PC-3 (cell line): Measurements from ENCODE around the gene EDRF1. TPM values are rescaled to one million over a fixed set of nuclear protein-coding genes. Genes with fewer than 3 reads are reported as not detected.

ENCODE experiments used
- ATAC-seq: fragments of 200-7000 bp; cut with Tn5 transposase; 2 replicates; pipeline ENCODE4 v1.9.1; 2020; ENCODE audit warnings: mild to moderate bottlenecking, moderate library complexity
- BruUV-seq: library from RNA; stranded (reverse); fragments of 400-500 nt; replicated peaks from 2 replicates; lab custom pipeline; 2021; lab: Mats Ljungman, UMichigan
- CTCF ChIA-PET: fragments of 300-600 bp; sonication (Branson Sonifier 250); formaldehyde crosslinking; loops from one replicate; lab custom pipeline; 2022; ENCODE audit warnings: antibody characterized with exemption; lab: Charles Lee
- POLR2A ChIA-PET: fragments of 300-600 bp; sonication (Branson Sonifier 250); formaldehyde crosslinking; loops from one replicate; lab custom pipeline; 2022; ENCODE audit warnings: antibody characterized with exemption; ENCODE audit not compliant: unreplicated experiment; lab: Charles Lee
- DNase-seq: peaks from one replicate; pipeline ENCODE4 v3.0.0-alpha.2; 2015
- H2AFZ ChIP-seq: fragments of 300-600 bp; sonication (generic); 2 replicates; pipeline ENCODE4 v1.6.0; 2016; ENCODE audit warnings: antibody characterized with exemption, low read length
- H3F3A ChIP-seq: fragments of 300-600 bp; sonication (generic); one replicate; pipeline ENCODE4 v1.6.0; 2017; ENCODE audit warnings: antibody characterized with exemption, low read length, control low read depth, mild to moderate bottlenecking; ENCODE audit not compliant: unreplicated experiment
- H3K27ac ChIP-seq: fragments of 300-600 bp; sonication (generic); 2 replicates; pipeline ENCODE4 v1.5.1; 2016; ENCODE audit warnings: mild to moderate bottlenecking, low read length
- H3K27me3 ChIP-seq: fragments of 300-600 bp; sonication (generic); 2 replicates; pipeline ENCODE4 v1.6.1; 2016; ENCODE audit warnings: low read length, mixed read lengths
- H3K36me3 ChIP-seq: fragments of 300-600 bp; sonication (generic); 2 replicates; pipeline ENCODE4 v1.6.1; 2016; ENCODE audit warnings: low read depth, mixed run types, low read length, mixed read lengths
- H3K4me1 ChIP-seq: fragments of 300-600 bp; sonication (generic); 2 replicates; pipeline ENCODE4 v1.5.1; 2016; ENCODE audit warnings: low read length; ENCODE audit not compliant: insufficient read depth
- H3K4me2 ChIP-seq: fragments of 300-600 bp; sonication (generic); 2 replicates; pipeline ENCODE4 v1.6.0; 2016; ENCODE audit warnings: low read length
- H3K4me3 ChIP-seq: fragments of 300-600 bp; sonication (generic); 2 replicates; pipeline ENCODE4 v1.5.1; 2016; ENCODE audit warnings: mild to moderate bottlenecking, low read length, mixed read lengths
- H3K79me2 ChIP-seq: fragments of 300-600 bp; sonication (generic); 2 replicates; pipeline ENCODE4 v1.6.1; 2017; ENCODE audit warnings: low read length, mixed read lengths
- H3K9ac ChIP-seq: fragments of 300-600 bp; sonication (generic); 2 replicates; pipeline ENCODE4 v1.6.0; 2016; ENCODE audit warnings: mild to moderate bottlenecking, low read length
- H3K9me2 ChIP-seq: fragments of 300-600 bp; sonication (generic); replicated peaks from 2 replicates; pipeline ENCODE4 v1.6.1; 2016; ENCODE audit warnings: mixed run types, low read length, mixed read lengths
- H3K9me3 ChIP-seq: fragments of 300-600 bp; sonication (generic); 2 replicates; pipeline ENCODE4 v1.6.1; 2016; ENCODE audit warnings: low read length, mixed read lengths
- H4K20me1 ChIP-seq: fragments of 300-600 bp; sonication (generic); 2 replicates; pipeline ENCODE4 v1.6.1; 2016; ENCODE audit warnings: low read length, mixed read lengths
- EZH2 ChIP-seq: fragments of 300-600 bp; sonication (generic); IDR thresholded peaks from one replicate; pipeline ENCODE4 v1.6.1; 2017; ENCODE audit warnings: antibody characterized with exemption, mild to moderate bottlenecking, low read length; ENCODE audit not compliant: unreplicated experiment
- EZH2phosphoT487 ChIP-seq: fragments of 300-600 bp; sonication (generic); IDR thresholded peaks from 2 replicates; pipeline ENCODE4 v1.6.1; 2018; ENCODE audit warnings: mild to moderate bottlenecking, antibody characterized with exemption, low read length, borderline replicate concordance
- intact Hi-C: fragments of 100-400 bp; cut with micrococcal nuclease; formaldehyde crosslinking; loops from 2 replicates; pipeline ENCODE4 v1.9.0; 2023
- total RNA-seq: library from RNA; depleted of rRNA; stranded (reverse); fragments of >200 nt; gene quantifications from 2 replicates; pipeline ENCODE4 v1.2.3, GENCODE V29; 2014
- TF ChIP-seq, protein P1 (sequence below): fragments of 300-600 bp; sonication (generic); conservative IDR thresholded peaks from 2 replicates; pipeline ENCODE4 v1.5.1; 2017; ENCODE audit warnings: antibody characterized with exemption, low read depth, mild to moderate bottlenecking, low read length

Gene EDRF1
- total RNA-seq, 1 experiment from 2014 or later: 17.7 TPM

DNA sequence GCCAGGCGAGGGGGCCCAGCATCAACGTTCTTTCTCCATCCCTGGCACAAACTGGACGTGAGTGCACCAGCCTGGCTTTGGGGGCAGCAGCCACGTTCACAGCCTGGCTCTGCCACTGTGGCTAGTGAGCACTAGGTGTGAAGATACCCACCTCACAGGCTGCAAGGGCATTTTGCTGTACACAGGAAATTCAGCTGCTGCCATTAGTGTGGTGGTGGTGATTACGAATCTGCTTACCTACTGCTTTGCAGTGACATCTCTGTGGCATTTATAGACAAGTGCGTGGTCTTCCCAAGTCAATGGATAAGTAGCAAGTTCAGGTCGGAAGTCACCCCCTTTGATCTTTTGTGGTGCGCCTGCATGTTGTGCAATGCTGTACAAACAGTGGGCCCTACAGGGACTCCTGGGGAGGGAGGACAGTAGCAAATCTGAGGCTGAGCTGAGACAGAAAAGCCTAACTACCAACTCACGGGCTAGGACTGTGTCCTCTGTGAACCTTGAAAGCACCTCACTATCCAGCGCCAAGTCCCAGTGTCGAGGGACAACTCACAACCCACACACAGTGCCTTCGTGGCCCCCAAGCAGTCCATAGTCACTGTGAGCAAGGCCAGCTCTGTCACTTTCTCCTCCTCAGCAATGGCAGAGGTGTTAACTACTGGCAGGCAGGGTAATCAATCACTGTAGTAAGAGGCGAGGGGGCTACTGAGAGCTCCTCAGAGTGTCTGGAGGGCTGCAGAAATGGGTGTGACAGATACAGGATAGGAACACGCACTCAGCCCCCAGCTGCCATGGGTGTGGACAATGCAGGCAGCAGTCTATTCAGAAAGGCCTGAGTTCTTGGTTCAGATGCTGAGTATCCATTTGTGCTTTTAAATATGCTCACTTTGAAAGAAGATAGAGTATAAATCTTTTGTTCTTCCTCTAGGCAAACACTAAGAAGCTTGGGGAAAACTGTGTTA is 73.1 kb downstream of the EDRF1 start:
- CTCF ChIA-PET: interaction anchor here (0.6 kb wide), 1 partner anchor 1775 kb away, joined by 3 read pairs; no protein-coding TSS in a partner anchor

DNA sequence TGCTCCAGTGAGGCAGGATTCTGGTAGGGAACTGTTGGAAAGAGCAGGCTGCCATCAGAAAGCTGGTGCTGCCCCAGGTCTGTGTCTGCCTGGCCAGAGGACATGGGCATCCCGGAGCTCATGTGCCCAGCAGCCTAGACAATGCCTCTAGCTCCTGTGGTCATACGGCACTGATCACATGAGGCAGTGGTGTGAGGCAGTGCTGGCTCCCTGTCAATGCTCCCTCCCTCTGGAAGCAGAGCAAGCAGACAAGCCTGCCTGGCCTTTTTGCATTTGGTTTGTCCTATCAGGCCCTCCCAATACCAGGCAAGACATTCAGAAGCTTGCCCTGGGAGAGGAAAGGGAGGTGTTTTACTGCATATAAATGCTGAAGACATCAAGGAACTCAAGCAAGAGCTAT is 75.6 kb downstream of the EDRF1 start:
- Histone ChIP-seq H3K4me2 (no peak overlapping the region), H3K9me3 (no peaks in the 10 kb centered on the region), H3K9ac (no peak overlapping the region), H2AFZ (no peak overlapping the region), H3K36me3 (no peaks in the 10 kb centered on the region), H3K27ac (no peak overlapping the region), H4K20me1 (no peaks in the 10 kb centered on the region), H3K4me1 (no peaks in the 10 kb centered on the region), H3F3A (no peaks in the 10 kb centered on the region), H3K4me3 (no peak overlapping the region), H3K27me3 (no peaks in the 10 kb centered on the region), H3K79me2 (no peaks in the 10 kb centered on the region), H3K9me2 (no peaks in the 10 kb centered on the region)
- no TSS peak for BruUV-seq
- TF ChIP-seq EZH2phosphoT487 (no peak), EZH2 (no peak)
- TF ChIP-seq, protein P1, sequence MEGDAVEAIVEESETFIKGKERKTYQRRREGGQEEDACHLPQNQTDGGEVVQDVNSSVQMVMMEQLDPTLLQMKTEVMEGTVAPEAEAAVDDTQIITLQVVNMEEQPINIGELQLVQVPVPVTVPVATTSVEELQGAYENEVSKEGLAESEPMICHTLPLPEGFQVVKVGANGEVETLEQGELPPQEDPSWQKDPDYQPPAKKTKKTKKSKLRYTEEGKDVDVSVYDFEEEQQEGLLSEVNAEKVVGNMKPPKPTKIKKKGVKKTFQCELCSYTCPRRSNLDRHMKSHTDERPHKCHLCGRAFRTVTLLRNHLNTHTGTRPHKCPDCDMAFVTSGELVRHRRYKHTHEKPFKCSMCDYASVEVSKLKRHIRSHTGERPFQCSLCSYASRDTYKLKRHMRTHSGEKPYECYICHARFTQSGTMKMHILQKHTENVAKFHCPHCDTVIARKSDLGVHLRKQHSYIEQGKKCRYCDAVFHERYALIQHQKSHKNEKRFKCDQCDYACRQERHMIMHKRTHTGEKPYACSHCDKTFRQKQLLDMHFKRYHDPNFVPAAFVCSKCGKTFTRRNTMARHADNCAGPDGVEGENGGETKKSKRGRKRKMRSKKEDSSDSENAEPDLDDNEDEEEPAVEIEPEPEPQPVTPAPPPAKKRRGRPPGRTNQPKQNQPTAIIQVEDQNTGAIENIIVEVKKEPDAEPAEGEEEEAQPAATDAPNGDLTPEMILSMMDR: no peak
- ATAC-seq (no peak), DNase-seq (no peak)
- ChIA-PET CTCF (no interaction called here), POLR2A (no interaction called here)
- intact Hi-C loops: no loop called here

More for the DNA sequence above, 73.1 kb downstream of the EDRF1 start:
- H3K27me3 ChIP-seq: no peaks in the 10 kb centered on the region
- H3K9me2 ChIP-seq: no peaks in the 10 kb centered on the region
- no peaks in the 10 kb centered on the region for H4K20me1 ChIP-seq
- H3K9ac ChIP-seq: no peak overlapping the region
- no peaks in the 10 kb centered on the region for H3K79me2 ChIP-seq
- ATAC-seq: no peak
- BruUV-seq: no TSS peak
- DNase-seq: no peak
- no peak overlapping the region for H3K4me3 ChIP-seq
- no peak overlapping the region for H2AFZ ChIP-seq
- no peaks in the 10 kb centered on the region; the same call in 1 of the 2 replicates for H3K36me3 ChIP-seq
- TF ChIP-seq EZH2 (no peak), EZH2phosphoT487 (no peak)
- TF ChIP-seq, protein P1: no peak
- H3K27ac ChIP-seq: no peak overlapping the region
- no peaks in the 10 kb centered on the region for H3K4me1 ChIP-seq
- H3K4me2 ChIP-seq: no peak overlapping the region
- POLR2A ChIA-PET: interaction anchor here (0.6 kb wide), 1 partner anchor 31 kb away, joined by 3 read pairs; the partner anchor contains the start of genes BCCIP and UROS
- no peaks in the 10 kb centered on the region for H3K9me3 ChIP-seq
- intact Hi-C loops: no loop called here
- H3F3A ChIP-seq: no peaks in the 10 kb centered on the region
